ENCODE results near the gene DNAJA4. TPM values are rescaled to one million over a fixed set of nuclear protein-coding genes. Genes with fewer than 3 reads are reported as not detected.

Gene DNAJA4
- total and polyA plus RNA-seq, 10 donors: 6.0 to 51.7 (median 14.8) TPM

DNA sequence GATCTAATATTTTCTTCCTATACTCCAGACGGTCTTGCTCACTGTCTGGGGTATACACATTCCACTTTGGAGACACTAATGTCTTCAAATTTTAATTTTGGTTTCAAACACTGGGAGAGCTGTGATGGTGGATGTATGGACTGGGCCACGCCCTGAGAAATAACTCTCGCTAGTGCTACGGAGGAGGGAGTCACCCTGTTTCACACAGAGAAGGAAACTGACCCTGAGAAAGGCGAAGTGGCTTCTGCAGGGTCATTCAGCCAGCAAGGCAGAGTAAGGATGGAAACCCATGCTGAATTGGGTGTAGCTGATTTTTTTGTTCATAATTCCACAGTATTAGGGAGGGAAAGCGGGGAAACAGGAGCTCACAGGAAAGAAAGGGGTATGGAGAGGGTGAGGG lies 43.6 kb downstream of the DNAJA4 start:
- no peaks in the 10 kb centered on the region for H3K9me3 ChIP-seq
- intact Hi-C loops (cut with DNase I; ENCODE audit: low total_unique reads): loop anchor here (2.0 kb wide), 1 partner anchor 115 kb away; no protein-coding TSS in a partner anchor
- TF ChIP-seq, protein P1, sequence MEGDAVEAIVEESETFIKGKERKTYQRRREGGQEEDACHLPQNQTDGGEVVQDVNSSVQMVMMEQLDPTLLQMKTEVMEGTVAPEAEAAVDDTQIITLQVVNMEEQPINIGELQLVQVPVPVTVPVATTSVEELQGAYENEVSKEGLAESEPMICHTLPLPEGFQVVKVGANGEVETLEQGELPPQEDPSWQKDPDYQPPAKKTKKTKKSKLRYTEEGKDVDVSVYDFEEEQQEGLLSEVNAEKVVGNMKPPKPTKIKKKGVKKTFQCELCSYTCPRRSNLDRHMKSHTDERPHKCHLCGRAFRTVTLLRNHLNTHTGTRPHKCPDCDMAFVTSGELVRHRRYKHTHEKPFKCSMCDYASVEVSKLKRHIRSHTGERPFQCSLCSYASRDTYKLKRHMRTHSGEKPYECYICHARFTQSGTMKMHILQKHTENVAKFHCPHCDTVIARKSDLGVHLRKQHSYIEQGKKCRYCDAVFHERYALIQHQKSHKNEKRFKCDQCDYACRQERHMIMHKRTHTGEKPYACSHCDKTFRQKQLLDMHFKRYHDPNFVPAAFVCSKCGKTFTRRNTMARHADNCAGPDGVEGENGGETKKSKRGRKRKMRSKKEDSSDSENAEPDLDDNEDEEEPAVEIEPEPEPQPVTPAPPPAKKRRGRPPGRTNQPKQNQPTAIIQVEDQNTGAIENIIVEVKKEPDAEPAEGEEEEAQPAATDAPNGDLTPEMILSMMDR (IDR thresholded peaks at IDR 0.05 in 8 of 11, conservative IDR thresholded peaks at IDR 0.05 in 3 of 11): no peak
- TF ChIP-seq POLR2AphosphoS5 (IDR thresholded peaks at IDR 0.05): no peak
- no peak for TF ChIP-seq POLR2A (IDR thresholded peaks at IDR 0.05)
- no peak overlapping the region for H3K27ac ChIP-seq
- peaks cover 0 to 8% (median 4%) of the 10 kb centered on the region in 6 donors for H3K4me1 ChIP-seq
- WGBS, 5 donors: 47 to 69% (median 55%) methylated on average over 6 of the region's 6 CpGs
- H3K4me3 ChIP-seq: no peak overlapping the region
- no peak for DNase-seq
- H3K27me3 ChIP-seq (replicated peaks in 1 of 7): peaks cover 0 to 25% (median 5%) of the 10 kb centered on the region in 7 donors
- H3K36me3 ChIP-seq: no peaks in the 10 kb centered on the region

DNA sequence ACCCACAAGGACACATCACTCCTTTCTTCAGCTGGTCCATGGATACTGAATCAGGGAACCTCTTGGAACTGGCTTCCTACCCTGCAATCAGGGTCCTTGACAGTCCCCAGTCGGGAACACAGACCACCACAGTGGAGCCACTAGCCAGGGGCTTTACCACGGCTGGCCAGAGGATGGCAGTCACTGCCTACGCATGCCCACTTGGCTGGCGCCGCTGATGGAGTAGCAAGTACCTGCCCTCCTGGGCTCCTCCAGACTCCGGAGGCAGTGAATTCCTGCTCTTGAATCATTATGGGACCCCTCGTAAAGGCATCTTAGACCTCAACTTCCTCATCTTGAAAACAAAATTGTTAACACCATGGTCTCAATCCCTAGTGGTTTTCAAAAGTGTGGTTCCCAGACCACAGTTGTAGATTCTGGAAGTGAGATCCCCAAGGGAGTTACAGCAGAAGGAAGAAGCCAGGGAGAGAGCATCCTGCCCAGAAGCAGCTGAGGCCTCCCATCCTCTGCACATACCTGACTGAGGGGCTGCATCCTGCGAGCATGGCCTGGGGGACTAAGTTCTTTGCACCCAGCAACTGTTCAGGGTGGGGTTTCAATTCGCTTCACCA lies 44.2 kb downstream of the DNAJA4 start:
- WGBS, 5 donors: 17 to 23% (median 19%) methylated on average over 7 to 9 of the region's 9 CpGs
- peak; percentile 83 for DNase-seq
- intact Hi-C loops (cut with DNase I; ENCODE audit: low total_unique reads): loop anchor here (2.0 kb wide), 1 partner anchor 114 kb away; no protein-coding TSS in a partner anchor
- Histone ChIP-seq H3K9me3 (no peaks in the 10 kb centered on the region), H3K4me3 (no peak overlapping the region), H3K27ac (no peak overlapping the region), H3K27me3 (replicated peaks in 1 of 7) (peaks cover 0 to 25% (median 5%) of the 10 kb centered on the region in 7 donors), H3K36me3 (no peaks in the 10 kb centered on the region), H3K4me1 (peaks cover 0 to 8% (median 4%) of the 10 kb centered on the region in 6 donors)
- peak in 1 of 3 donors; percentile 25 for TF ChIP-seq POLR2AphosphoS5 (IDR thresholded peaks at IDR 0.05)
- TF ChIP-seq POLR2A (IDR thresholded peaks at IDR 0.05): no peak
- TF ChIP-seq, protein P1 (IDR thresholded peaks at IDR 0.05 in 8 of 11, conservative IDR thresholded peaks at IDR 0.05 in 3 of 11): peak; percentile 37 to 77 (median 65)

DNA sequence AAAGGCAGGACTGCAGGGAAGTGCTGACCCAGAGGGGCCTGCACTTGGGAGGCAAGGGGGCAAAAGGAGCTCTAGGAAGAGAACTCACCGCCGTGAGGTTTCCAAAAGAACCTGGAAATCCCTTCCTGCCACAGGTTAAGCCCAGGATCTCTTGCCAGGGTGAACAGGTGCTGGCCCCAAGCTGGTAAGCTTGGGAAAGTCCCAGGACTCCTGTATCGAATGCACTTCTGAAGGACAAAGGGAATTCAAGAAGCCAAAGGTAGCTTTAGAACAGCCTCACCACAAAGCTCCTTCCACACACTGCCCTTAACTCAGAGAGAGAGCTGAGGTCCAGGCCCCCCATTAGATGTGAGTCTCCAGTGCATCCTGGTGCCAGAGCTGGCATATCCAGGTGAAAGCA lies 46.9 kb downstream of the DNAJA4 start:
- H3K27ac ChIP-seq: no peak overlapping the region
- no peak for DNase-seq

DNA sequence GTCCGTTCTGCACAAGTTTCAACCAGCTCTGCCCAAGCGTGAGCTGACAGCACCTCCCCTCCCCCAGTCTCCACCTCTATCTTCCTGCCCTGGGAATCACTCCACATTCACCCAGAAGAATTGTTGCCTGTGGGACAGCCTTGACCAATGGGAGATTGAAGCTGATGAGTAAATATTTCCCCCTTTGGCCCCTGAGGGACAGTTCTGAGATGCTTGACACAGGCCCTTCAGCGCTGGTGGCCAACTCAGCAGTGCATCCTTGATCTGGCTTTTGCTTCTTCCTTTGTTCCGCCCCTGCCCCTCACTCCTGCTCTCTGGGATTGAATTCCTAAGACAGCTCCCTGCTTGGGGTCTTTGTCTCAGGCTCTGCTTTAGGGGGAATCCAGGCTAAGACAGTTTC lies 48.2 kb downstream of the DNAJA4 start:
- DNase-seq: no peak
- Histone ChIP-seq H3K36me3 (no peaks in the 10 kb centered on the region), H3K9me3 (no peaks in the 10 kb centered on the region), H3K4me3 (no peak overlapping the region), H3K27ac (no peak overlapping the region), H3K4me1 (peaks cover 0 to 8% (median 4%) of the 10 kb centered on the region in 6 donors), H3K27me3 (replicated peaks in 1 of 7) (peaks cover 0 to 15% (median 5%) of the 10 kb centered on the region in 7 donors)
- intact Hi-C loops (cut with DNase I; ENCODE audit: low total_unique reads): no loop called here
- WGBS, 5 donors: 76 to 87% (median 83%) methylated on average over 4 of the region's 4 CpGs
- TF ChIP-seq, protein P1 (IDR thresholded peaks at IDR 0.05 in 8 of 11, conservative IDR thresholded peaks at IDR 0.05 in 3 of 11): no peak
- TF ChIP-seq POLR2A (IDR thresholded peaks at IDR 0.05) (no peak), POLR2AphosphoS5 (IDR thresholded peaks at IDR 0.05) (no peak)

More for the DNA sequence above, 46.9 kb downstream of the DNAJA4 start:
- Histone ChIP-seq H3K27me3 (replicated peaks in 1 of 7) (peaks cover 0 to 15% (median 5%) of the 10 kb centered on the region in 7 donors), H3K4me1 (peaks cover 0 to 8% (median 4%) of the 10 kb centered on the region in 6 donors), H3K9me3 (no peaks in the 10 kb centered on the region), H3K36me3 (no peaks in the 10 kb centered on the region), H3K4me3 (no peak overlapping the region)
- TF ChIP-seq POLR2AphosphoS5 (IDR thresholded peaks at IDR 0.05) (no peak), POLR2A (IDR thresholded peaks at IDR 0.05) (no peak)
- TF ChIP-seq, protein P1 (IDR thresholded peaks at IDR 0.05 in 8 of 11, conservative IDR thresholded peaks at IDR 0.05 in 3 of 11): no peak
- intact Hi-C loops (cut with DNase I; ENCODE audit: low total_unique reads): no loop called here
- WGBS, 5 donors: 77 to 92% (median 85%) methylated on average over 3 of the region's 3 CpGs
